ENCODE results near the gene GNLY.

The GNLY gene

GRCh38 chr2:85748039-85748734 lies 54.0 kb downstream of the GNLY start:
- no peak for DNase-seq

Data from NCI-H1417 treated with DMSO at 0.1 percent for 48 hours (cell line).